HG03060 (cell line): Measurements from ENCODE around the gene NADK2.

ENCODE experiments used
- ATAC-seq: cut with Tn5 transposase; IDR thresholded peaks from one replicate; pipeline ENCODE4 v1.9.1; 2021; ENCODE audit warnings: low read depth, moderate number of reproducible peaks; ENCODE audit not compliant: unreplicated experiment

Gene NADK2

DNA sequence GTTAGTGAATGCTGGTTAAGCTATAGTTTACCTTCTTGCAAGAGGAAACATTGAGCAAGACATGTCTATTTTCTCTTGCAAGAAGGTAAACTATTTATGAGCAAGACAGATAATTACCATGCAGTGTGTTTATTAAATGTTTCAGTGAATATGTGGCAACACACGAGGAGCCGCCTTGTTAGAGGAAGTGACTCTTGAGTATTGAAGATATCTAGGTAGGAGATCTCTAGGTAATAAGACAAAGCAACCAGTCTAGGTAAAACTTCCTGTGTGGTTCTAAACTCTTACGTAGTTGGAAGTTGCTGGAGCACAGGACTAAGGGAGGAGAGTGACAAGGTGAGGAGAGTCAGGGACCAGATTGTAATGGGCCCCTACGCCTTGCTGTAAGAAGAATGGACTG lies 73.0 kb downstream of the NADK2 start:
- no peak for ATAC-seq

GRCh38 chr5:36164461-36164860 lies 77.3 kb downstream of the NADK2 start:
- ATAC-seq, result no peak

- ATAC-seq, result no peak
These were observed 78.8 kb downstream of the NADK2 start for GRCh38 chr5:36162810-36163486.

DNA sequence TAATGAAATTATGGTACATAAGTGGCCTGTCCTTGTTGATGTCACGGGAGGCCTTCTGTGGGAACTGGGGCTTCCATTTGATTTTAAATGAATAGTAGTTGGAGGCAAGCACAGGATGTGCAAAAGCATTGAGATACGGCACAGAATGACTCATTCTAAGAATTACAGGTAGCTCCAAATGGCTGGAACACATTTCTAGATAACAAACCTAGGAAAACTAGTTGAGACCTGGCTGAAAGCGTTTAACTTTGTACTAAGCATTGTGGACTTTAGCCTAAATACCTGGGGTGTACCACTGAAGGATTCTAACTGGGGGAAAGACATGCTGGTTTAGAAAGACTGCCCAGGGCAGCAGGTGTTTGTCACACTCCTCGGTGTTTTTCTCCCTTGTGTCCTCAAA lies 80.4 kb downstream of the NADK2 start:
- ATAC-seq, result no peak

GRCh38 chr5:36160617-36161016 lies 81.1 kb downstream of the NADK2 start:
- ATAC-seq, result no peak

GRCh38 chr5:36158144-36158543 lies 83.6 kb downstream of the NADK2 start:
- no peak for ATAC-seq

DNA sequence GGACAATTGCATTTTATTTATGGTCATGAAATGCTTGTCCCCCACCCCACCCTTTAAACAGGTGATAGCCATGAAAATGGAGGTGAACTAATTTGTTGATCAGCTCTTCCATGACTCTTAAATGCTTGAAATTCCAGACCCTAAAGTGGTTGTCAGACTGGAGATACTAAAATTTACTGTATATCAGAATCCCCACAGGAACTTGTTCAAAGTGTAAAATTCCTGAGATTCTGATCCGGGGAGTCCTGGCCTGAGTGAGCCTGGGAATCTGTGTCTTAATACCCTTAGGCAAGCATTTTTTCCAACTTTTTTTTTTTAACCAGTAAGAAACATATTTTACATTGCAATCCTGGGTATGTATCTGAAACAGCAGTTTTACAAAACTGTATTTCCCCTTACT lies 85.1 kb downstream of the NADK2 start:
- no peak for ATAC-seq

DNA sequence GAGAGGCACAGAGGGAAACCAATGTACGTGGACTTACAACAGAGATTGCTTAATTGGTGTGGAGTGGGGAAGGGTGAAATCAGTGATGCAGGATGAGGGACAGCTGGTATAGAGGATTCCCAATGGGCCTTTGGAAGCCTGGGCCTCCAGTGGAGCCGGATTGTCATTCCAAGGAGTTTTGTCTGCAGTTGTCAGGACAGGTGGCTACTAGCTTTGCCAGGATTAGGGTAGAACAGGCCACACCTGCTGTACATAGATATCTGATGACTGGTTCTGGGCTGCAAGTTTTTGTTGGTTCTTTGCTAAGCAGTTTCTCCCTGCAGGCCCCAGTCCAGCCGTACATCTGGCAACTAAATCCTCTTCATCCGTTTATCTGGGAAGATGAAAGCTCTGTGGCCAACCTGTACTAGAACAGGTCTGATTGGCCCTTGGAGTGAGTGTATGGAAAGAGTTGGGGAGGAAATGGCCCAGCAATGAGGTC lies 85.6 kb downstream of the NADK2 start:
- ATAC-seq, result no peak

- ATAC-seq, result no peak
These were observed 86.4 kb downstream of the NADK2 start for GRCh38 chr5:36155291-36155690.

- ATAC-seq, result no peak
These were observed 88.0 kb downstream of the NADK2 start for GRCh38 chr5:36153726-36154125.

GRCh38 chr5:36153298-36153677 lies 88.4 kb downstream of the NADK2 start:
- no peak for ATAC-seq

DNA sequence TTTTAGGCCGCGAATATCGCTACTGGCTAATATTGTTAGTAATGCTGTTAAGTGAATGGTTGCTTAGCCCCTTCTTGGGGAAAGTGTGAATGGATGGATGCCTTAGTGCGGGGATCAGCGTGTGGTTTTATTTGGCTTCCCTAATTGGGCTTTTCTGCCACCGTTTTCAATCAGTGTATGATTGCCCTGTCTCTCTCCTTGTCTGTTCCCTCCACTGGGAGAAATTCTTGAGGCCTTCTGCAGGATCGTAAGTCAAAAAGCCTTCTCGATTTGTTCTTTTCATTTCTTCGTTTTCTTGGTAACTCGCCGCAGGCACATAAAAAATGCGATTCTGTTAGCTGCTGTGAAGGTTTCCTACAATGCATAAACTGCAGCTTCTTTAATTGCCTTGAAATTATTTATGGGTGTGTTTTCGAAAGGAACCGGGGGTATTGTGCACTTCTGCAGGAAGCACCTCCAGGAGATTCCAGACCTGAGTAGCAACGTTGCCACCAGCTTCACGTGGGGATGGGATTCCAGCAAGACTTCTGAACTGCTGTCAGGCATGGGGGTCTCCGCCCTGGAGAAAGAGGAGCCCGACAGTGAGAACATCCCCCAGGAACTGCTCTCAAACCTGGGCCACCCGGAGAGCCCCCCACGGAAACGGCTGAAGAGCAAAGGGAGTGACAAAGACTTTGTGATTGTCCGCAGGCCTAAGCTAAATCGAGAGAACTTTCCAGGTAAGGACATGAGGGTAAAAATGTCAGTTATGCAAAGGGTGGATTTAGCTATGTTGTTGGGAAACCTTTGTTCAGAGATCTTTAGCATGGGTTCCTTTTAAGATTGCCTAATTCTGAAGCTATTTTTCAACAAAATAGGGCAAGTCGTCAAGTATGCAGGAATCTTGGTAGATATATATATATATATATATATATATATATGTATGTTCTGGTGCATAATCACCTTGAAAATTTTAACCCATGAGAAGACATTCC lies 89.1 kb downstream of the NADK2 start:
- ATAC-seq, result no peak

DNA sequence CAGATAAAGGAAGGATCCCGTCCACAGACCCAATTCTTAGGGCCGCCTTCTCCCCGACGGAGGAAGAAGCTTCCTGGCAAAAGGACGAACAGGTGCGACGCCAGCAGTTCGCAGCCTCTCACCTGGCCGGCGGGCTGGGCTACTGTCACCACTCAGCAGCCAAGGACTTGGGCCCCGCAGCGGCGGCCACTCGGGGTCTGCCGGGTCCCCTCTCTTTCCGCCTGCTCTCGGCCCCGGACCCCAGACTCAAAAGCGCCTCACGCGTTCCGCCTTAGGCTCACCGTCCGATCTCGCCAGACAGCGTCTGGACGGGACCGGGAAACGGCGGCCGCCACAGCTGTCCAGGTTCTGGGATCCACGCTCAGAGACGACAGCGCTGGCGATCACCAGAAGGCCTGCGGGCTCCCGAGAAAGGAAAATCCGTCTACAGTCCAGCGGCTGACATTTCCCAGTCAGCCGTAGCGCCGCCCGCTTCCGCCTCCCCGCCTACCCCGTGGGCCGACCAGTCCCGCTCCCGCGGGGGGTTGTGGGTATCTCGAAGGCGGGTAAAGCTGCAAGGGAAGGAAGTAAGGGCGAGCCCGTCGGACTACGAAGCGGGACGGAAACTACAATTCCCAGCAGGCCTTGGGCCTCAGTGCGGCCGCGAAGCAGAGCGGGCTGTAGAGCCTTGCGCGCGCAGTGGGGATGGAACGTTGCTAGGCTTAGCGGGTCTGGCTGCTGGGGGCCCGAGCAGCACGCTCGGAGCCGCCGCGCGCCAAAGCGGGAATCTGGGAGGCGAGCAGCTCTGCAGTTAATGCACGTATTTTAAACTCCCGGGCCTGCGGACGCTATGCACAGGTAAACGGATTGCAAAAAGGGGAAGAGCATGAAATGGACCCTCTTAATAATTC lies 90.0 kb downstream of the NADK2 start, which contains the start of the genes LMBRD2 and SKP2:
TSS of gene LMBRD2 (minus strand) at position 454 of the 890 bp plus-strand sequence. CDS start 8,538 bp downstream, outside the sequence.
TSS of gene SKP2 (plus strand) at position 678 of the 890 bp plus-strand sequence. CDS start at position 830, 152 bp downstream.
- peak; percentile 97 for ATAC-seq

- ATAC-seq, result no peak
These were observed 90.9 kb downstream of the NADK2 start for GRCh38 chr5:36150676-36151433.

DNA sequence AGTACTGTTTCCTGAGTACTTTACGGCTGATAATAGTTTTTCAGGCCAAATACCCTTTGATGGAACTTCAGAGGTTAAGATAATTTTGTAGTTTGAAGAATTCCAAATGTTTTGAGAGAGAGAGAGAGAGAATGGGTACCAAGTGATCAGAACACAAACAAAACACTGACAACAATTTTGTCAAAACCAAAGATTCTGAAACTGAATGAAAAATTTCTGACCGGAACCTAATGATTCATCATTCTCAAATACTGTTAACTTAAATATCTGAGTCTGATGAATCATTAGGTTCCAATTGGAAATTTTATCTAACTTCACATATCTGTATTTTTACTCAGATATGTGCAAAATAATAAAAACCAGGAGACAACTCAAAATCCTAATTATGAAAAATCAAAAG lies 94.0 kb downstream of the NADK2 start:
- ATAC-seq, result no peak

- no peak for ATAC-seq
These were observed 95.3 kb downstream of the NADK2 start for GRCh38 chr5:36146390-36146789.

DNA sequence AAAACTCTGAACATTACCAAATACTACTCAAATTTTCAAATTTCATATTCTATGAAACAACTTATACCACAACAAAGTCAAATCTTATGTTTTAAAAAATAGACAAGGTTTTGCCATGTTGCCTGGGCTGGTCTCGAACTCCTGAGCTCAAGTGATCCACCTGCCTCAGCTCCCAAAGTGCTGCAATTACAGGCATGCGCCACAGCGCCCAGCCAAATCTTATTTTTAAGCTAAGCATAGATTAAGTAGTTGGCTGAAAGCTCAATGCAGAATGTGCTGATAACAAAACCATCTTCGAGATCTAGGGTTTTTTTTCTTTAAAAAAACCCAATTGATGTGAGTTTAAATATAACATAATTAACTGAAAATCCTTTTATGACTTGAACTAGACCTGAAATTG lies 96.4 kb downstream of the NADK2 start:
- no peak for ATAC-seq
